Placental epithelial cell (primary cell): ENCODE data around the gene KLHDC9. TPM values are rescaled to one million over a fixed set of nuclear protein-coding genes. Genes with fewer than 3 reads are reported as not detected.

Experiments used
- small RNA-seq: library from RNA; depleted of rRNA; stranded (forward); fragments of <200 nt; gene quantifications from one replicate; pipeline ENCODE3, GENCODE V24; 2012
- total RNA-seq: library from RNA; depleted of rRNA; stranded (reverse); fragments of >200 nt; gene quantifications from 2 replicates; pipeline ENCODE4 v1.2.3, GENCODE V29; 2012

Gene KLHDC9
- total RNA-seq, result 2.4 and 3.5 TPM in 2 replicates

GRCh38 chr1:161098210-161099068, at the start of gene KLHDC9:
Gene KLHDC9 (plus strand): TSS chr1:161098361. CDS start chr1:161098536, 175 bp downstream.

GRCh38 chr1:161069731-161070270, 28.4 kb upstream of the KLHDC9 start, which contains the start of gene ARHGAP30:
Gene ARHGAP30 (minus strand): TSS chr1:161069891. CDS start chr1:161069624, 267 bp downstream.

GRCh38 chr1:161089251-161089924, 8.8 kb upstream of the KLHDC9 start, which contains the start of gene NECTIN4:
Gene NECTIN4 (minus strand): TSS chr1:161089558. CDS start chr1:161089296, 262 bp downstream.

GRCh38 chr1:161117759-161118581, 19.8 kb downstream of the KLHDC9 start, which contains the start of the genes NIT1 and PFDN2:
Gene NIT1 (plus strand): TSS chr1:161118105. CDS start chr1:161118177, 72 bp downstream.
Gene PFDN2 (minus strand): TSS chr1:161118037. CDS start chr1:161118026, 11 bp downstream.

GRCh38 chr1:161132410-161133219, 34.5 kb downstream of the KLHDC9 start, which contains the start of gene DEDD:
Gene DEDD (minus strand): TSS chr1:161132667. CDS start chr1:161124462, 8,205 bp downstream.

Small RNAs within 50 kb of the gene (small RNA-seq; reads per million reads assigned to genes)
- gene RF01225, result not detected

Other genes starting within 250 kb of the KLHDC9 start
- not detected in 2 replicates for gene CD244, start 235.5 kb upstream of the KLHDC9 start, total RNA-seq
- 0.79 TPM in 1 of 2 replicates, not detected in the other for gene ITLN1, start 213.2 kb upstream of the KLHDC9 start, total RNA-seq
- gene ITLN2, start 143.6 kb upstream of the KLHDC9 start, total RNA-seq, result not detected in 2 replicates
- gene F11R, start 77.2 kb upstream of the KLHDC9 start, total RNA-seq, result 107 and 238 TPM in 2 replicates
- 57.7 and 112 TPM in 2 replicates for gene TSTD1, start 59.4 kb upstream of the KLHDC9 start, total RNA-seq
- gene USF1, start 52.4 kb upstream of the KLHDC9 start, total RNA-seq, result 69.6 and 112 TPM in 2 replicates
- 1.2 and 2.5 TPM in 2 replicates for gene ARHGAP30, start 28.5 kb upstream of the KLHDC9 start, total RNA-seq
- gene NECTIN4, start 8.8 kb upstream of the KLHDC9 start, total RNA-seq, result 47.5 and 187 TPM in 2 replicates
- 14.6 and 17.7 TPM in 2 replicates for gene PFDN2, start 19.7 kb downstream of the KLHDC9 start, total RNA-seq
- 34.2 and 36.9 TPM in 2 replicates for gene NIT1, start 19.7 kb downstream of the KLHDC9 start, total RNA-seq
- 40.0 and 45.1 TPM in 2 replicates for gene DEDD, start 34.3 kb downstream of the KLHDC9 start, total RNA-seq
- 61.9 and 103 TPM in 2 replicates for gene UFC1, start 55.6 kb downstream of the KLHDC9 start, total RNA-seq
- gene USP21, start 61.1 kb downstream of the KLHDC9 start, total RNA-seq, result 13.7 and 18.4 TPM in 2 replicates
- gene PPOX, start 68.1 kb downstream of the KLHDC9 start, total RNA-seq, result 13.8 and 16.9 TPM in 2 replicates
- gene B4GALT3, start 79.1 kb downstream of the KLHDC9 start, total RNA-seq, result 23.6 and 43.4 TPM in 2 replicates
- under 0.01 TPM in 1 of 2 replicates, not detected in the other for gene ADAMTS4, start 100.7 kb downstream of the KLHDC9 start, total RNA-seq
- gene NDUFS2, start 104.0 kb downstream of the KLHDC9 start, total RNA-seq, result 72.1 and 83.2 TPM in 2 replicates
- 0.39 and 0.65 TPM in 2 replicates for gene FCER1G, start 116.9 kb downstream of the KLHDC9 start, total RNA-seq
- not detected in 2 replicates for gene APOA2, start 125.3 kb downstream of the KLHDC9 start, total RNA-seq
- 5.5 and 11.5 TPM in 2 replicates for gene TOMM40L, start 127.7 kb downstream of the KLHDC9 start, total RNA-seq
- gene NR1I3, start 139.8 kb downstream of the KLHDC9 start, total RNA-seq, result not detected in 2 replicates
- not detected in 2 replicates for gene PCP4L1, start 160.4 kb downstream of the KLHDC9 start, total RNA-seq
- 0.33 and 1.6 TPM in 2 replicates for gene MPZ, start 211.6 kb downstream of the KLHDC9 start, total RNA-seq
- gene SDHC, start 216.0 kb downstream of the KLHDC9 start, total RNA-seq, result 19.6 and 61.5 TPM in 2 replicates